HepG2 (cell line): ENCODE data around the gene GPC3. TPM values are rescaled to one million over a fixed set of nuclear protein-coding genes. Genes with fewer than 3 reads are reported as not detected.

Experiments used
- ATAC-seq: fragments of 200-7000 bp; cut with Tn5 transposase; 3 replicates; pipeline ENCODE4 v1.9.1; 2020; ENCODE audit warnings: mild to moderate bottlenecking, moderate library complexity
- BruUV-seq: library from RNA; stranded (reverse); fragments of 400-500 nt; replicated peaks from 2 replicates; lab custom pipeline; 2021; lab: Mats Ljungman, UMichigan
- CTCF ChIA-PET: fragments of 300-600 bp; formaldehyde crosslinking; extraction: SDS; loops from one replicate; lab custom pipeline; 2021; ENCODE audit warnings: low total read pairs, inconsistent platforms, low intra/inter-chr PET ratio; lab: Yijun Ruan, JAX
- POLR2A ChIA-PET: fragments of 350-600 bp; sonication (Branson Sonifier 250); formaldehyde crosslinking; loops from one replicate; lab custom pipeline; 2020; ENCODE audit warnings: antibody characterized with exemption, inconsistent platforms; lab: Yijun Ruan, JAX
- DNase-seq: peaks from one replicate; pipeline ENCODE4 v3.0.0-alpha.2; 2015; ENCODE audit warnings: low spot score
- FAIRE-seq: peaks from 3 replicates; lab custom pipeline; 2011; peaks lifted over from hg19 to GRCh38; lab: Jason Lieb, UNC
- H2AFZ ChIP-seq: one replicate; pipeline ENCODE4 v1.6.1; 2011; ENCODE audit warnings: low read length, inconsistent platforms
- H3K27ac ChIP-seq: fragments of 300-600 bp; 3 replicates; pipeline ENCODE4 v1.8.0; 2011; ENCODE audit warnings: mixed run types, mild to moderate bottlenecking, mixed read lengths, low read length, inconsistent platforms; ENCODE audit not compliant: insufficient read depth; ENCODE audit errors: extremely low read length
- H3K27me3 ChIP-seq, 2 experiments: fragments of 200-600 bp in 1 of 2; 2 replicates in 1 of 2; 3 replicates in 1 of 2; pipeline versions ENCODE4 v1.6.0 to v1.8.0; 2011; ENCODE audit warnings: low read length in 2 of 2, mild to moderate bottlenecking in 2 of 2, moderate library complexity in 2 of 2, inconsistent platforms in 1 of 2; ENCODE audit not compliant: insufficient read depth in 2 of 2, control insufficient read depth in 1 of 2
- H3K36me3 ChIP-seq, 2 experiments: fragments of 200-600 bp in 1 of 2; replicated peaks in 1 of 2; 2 replicates in 1 of 2; 3 replicates in 1 of 2; pipeline versions ENCODE4 v1.5.1 to v1.8.0; 2011; ENCODE audit warnings: low read length in 2 of 2, inconsistent platforms in 1 of 2; ENCODE audit not compliant: insufficient read depth in 2 of 2, control insufficient read depth in 1 of 2
- H3K4me1 ChIP-seq: 2 replicates; pipeline ENCODE4 v1.5.1; 2012; ENCODE audit warnings: low read length, inconsistent platforms; ENCODE audit not compliant: insufficient read depth
- H3K4me2 ChIP-seq: 2 replicates; pipeline ENCODE4 v1.6.0; 2011; ENCODE audit warnings: low read depth, low read length, inconsistent platforms
- H3K4me3 ChIP-seq, 3 experiments: fragments of 200-600 bp in 1 of 3; sonication (generic), shearing (Covaris generic) in 1 of 3; replicated peaks in 1 of 3; 2 replicates each; pipeline ENCODE4 v1.5.1; 2011 to 2016; ENCODE audit warnings: low read length in 3 of 3, inconsistent platforms in 2 of 3, low read depth in 2 of 3, mild to moderate bottlenecking in 2 of 3, control low read depth in 1 of 3, mixed read lengths in 1 of 3; ENCODE audit not compliant: insufficient read depth in 1 of 3
- H3K79me2 ChIP-seq: one replicate; pipeline ENCODE4 v1.6.1; 2011; ENCODE audit warnings: low read length, inconsistent platforms; ENCODE audit not compliant: insufficient read depth
- H3K9ac ChIP-seq: 2 replicates; pipeline ENCODE4 v1.6.0; 2011; ENCODE audit warnings: mild to moderate bottlenecking, low read depth, low read length, inconsistent platforms; ENCODE audit not compliant: insufficient read depth
- H3K9me3 ChIP-seq: 2 replicates; pipeline ENCODE4 v1.5.1; 2012; ENCODE audit warnings: mild to moderate bottlenecking, low read length
- H4K20me1 ChIP-seq: 2 replicates; pipeline ENCODE4 v1.6.0; 2011; ENCODE audit warnings: inconsistent platforms, mild to moderate bottlenecking, low read length, moderate library complexity; ENCODE audit not compliant: insufficient read depth
- AKAP8 ChIP-seq: sonication (generic); formaldehyde crosslinking; IDR thresholded peaks from 2 replicates; pipeline ENCODE4 v1.5.1; 2020; ENCODE audit warnings: mild to moderate bottlenecking, missing genetic modification reagents
- CEBPB ChIP-seq: IDR thresholded peaks from 2 replicates; pipeline ENCODE4 v1.6.1; 2011; ENCODE audit warnings: low read depth, low read length, improper control_type of control experiment, borderline replicate concordance
- DNMT3B ChIP-seq: conservative IDR thresholded peaks from 2 replicates; pipeline ENCODE4 v1.6.1; 2016; ENCODE audit warnings: missing biosample characterization, control low read depth
- MYC ChIP-seq: sonication (generic); formaldehyde crosslinking; IDR thresholded peaks from 2 replicates; pipeline ENCODE4 v1.9.0; 2021; ENCODE audit warnings: missing genetic modification reagents, borderline replicate concordance
- NCOA5 ChIP-seq: sonication (generic); formaldehyde crosslinking; IDR thresholded peaks from 2 replicates; pipeline ENCODE4 v1.4.0; 2020; ENCODE audit warnings: missing genetic modification reagents
- NFKBIZ ChIP-seq: IDR thresholded peaks from 2 replicates; pipeline ENCODE4 v1.6.1; 2018; ENCODE audit warnings: missing genetic modification reagents, missing compliant biosample characterization
- SRY ChIP-seq: sonication (generic); formaldehyde crosslinking; IDR thresholded peaks from 2 replicates; pipeline ENCODE4 v1.8.0; 2022; ENCODE audit warnings: mild to moderate bottlenecking, missing genetic modification reagents
- ZBTB14 ChIP-seq: sonication (generic); formaldehyde crosslinking; IDR thresholded peaks from 2 replicates; pipeline ENCODE4 v1.4.0; 2020; ENCODE audit warnings: missing genetic modification reagents
- ZNF329 ChIP-seq: sonication (generic); formaldehyde crosslinking; IDR thresholded peaks from 2 replicates; pipeline ENCODE4 v1.9.0; 2021; ENCODE audit warnings: low read depth, mild to moderate bottlenecking, missing genetic modification reagents
- ZNF777 ChIP-seq: sonication (generic); formaldehyde crosslinking; IDR thresholded peaks from 2 replicates; pipeline ENCODE4 v1.4.0; 2020; ENCODE audit warnings: missing genetic modification reagents
- ZNF800 ChIP-seq: sonication (generic); formaldehyde crosslinking; IDR thresholded peaks from 2 replicates; pipeline ENCODE4 v1.4.0; 2020; ENCODE audit warnings: missing genetic modification reagents
- ZNF816 ChIP-seq: sonication (generic); formaldehyde crosslinking; IDR thresholded peaks from 2 replicates; pipeline ENCODE4 v1.8.0; 2022; ENCODE audit warnings: missing genetic modification reagents, mild to moderate bottlenecking, borderline replicate concordance
- ZNF850 ChIP-seq: sonication (generic); formaldehyde crosslinking; conservative IDR thresholded peaks from 2 replicates; pipeline ENCODE4 v1.9.0; 2021; ENCODE audit warnings: mild to moderate bottlenecking, missing genetic modification reagents
- in situ Hi-C: cut with HindIII; loops from 2 replicates; pipeline ENCODE4 v1.10.0; 2017; ENCODE audit warnings: low pct_unique_long_range_greater_than_20kb; ENCODE audit not compliant: extremely low pct_ligation_motif_present
- intact Hi-C: fragments of 100-400 bp; cut with micrococcal nuclease; formaldehyde crosslinking; loops from one replicate; pipeline ENCODE4 v1.10.0; 2022; ENCODE audit not compliant: unreplicated experiment
- polyA plus RNA-seq, 8 experiments: library from polyadenylated mRNA; depleted of rRNA in 3 of 8; stranded (reverse) in 7 of 8; unstranded in 1 of 8; fragments of >200 nt; fragmentation: Illumina TruSeq in 4 of 8; extraction: Trizol in 4 of 8; gene quantifications; 2 replicates each; pipeline versions ENCODE4 v1.2.1 to v1.2.3, GENCODE V29; 2011 to 2016; ENCODE audit warnings: low read depth in 4 of 8, missing spikeins in 1 of 8, mixed read lengths in 1 of 8; ENCODE audit not compliant: insufficient read depth in 1 of 8
- total RNA-seq, 5 experiments: library from RNA; depleted of rRNA; stranded (reverse); fragments of >200 nt; fragmentation: Illumina TruSeq; extraction: Trizol; gene quantifications; 2 replicates each; pipeline ENCODE4 v1.2.3, GENCODE V29; 2016; ENCODE audit warnings: low read depth in 1 of 5

The GPC3 gene
- total and polyA plus RNA-seq, 2 of the 13 experiments (the other 11 are each of a cell fraction or from before 2014, with no cell fraction given): 1,799 to 3,263 TPM

- H3K4me3 ChIP-seq: no peak overlapping the region
- no peak overlapping the region for H3K27ac ChIP-seq
- ChIA-PET POLR2A (no interaction called here), CTCF (no interaction called here)
- no peaks in the 10 kb centered on the region for H3K27me3 ChIP-seq
- H4K20me1 ChIP-seq: no peaks in the 10 kb centered on the region
- no peaks in the 10 kb centered on the region for H3K4me1 ChIP-seq
- H3K9me3 ChIP-seq: no peaks in the 10 kb centered on the region
- no peaks in the 10 kb centered on the region for H3K36me3 ChIP-seq
- ATAC-seq: no peak
- intact Hi-C loops: no loop called here
- H3K9ac ChIP-seq: no peak overlapping the region
- no peak overlapping the region for H2AFZ ChIP-seq
- no TSS peak for BruUV-seq
- no peak for TF ChIP-seq MYC (CRISPR knock-in tag)
- TF ChIP-seq ZNF777: no peak
- no peak for TF ChIP-seq DNMT3B
- no peak for TF ChIP-seq ZNF800 (CRISPR knock-in tag)
- no peak for TF ChIP-seq ZNF816 (CRISPR knock-in tag)
- TF ChIP-seq AKAP8 (CRISPR knock-in tag): no peak
- TF ChIP-seq NFKBIZ (CRISPR knock-in tag): no peak
- no peak for TF ChIP-seq SRY
- no peak for TF ChIP-seq ZNF329 (CRISPR knock-in tag)
- no peak for TF ChIP-seq NCOA5 (CRISPR knock-in tag)
- TF ChIP-seq CEBPB: no peak
- no peak for TF ChIP-seq ZBTB14 (CRISPR knock-in tag)
- TF ChIP-seq ZNF850 (CRISPR knock-in tag): no peak
- no peak overlapping the region for H3K4me2 ChIP-seq
- in situ Hi-C loops: no loop called here
- no peaks in the 10 kb centered on the region for H3K79me2 ChIP-seq
- no peak for FAIRE-seq
- DNase-seq: no peak
Observed at GRCh38 chrX:134032441-134032840, 47.0 kb upstream of the GPC3 start.
